ENCODE results near the gene TOMM40. TPM values are rescaled to one million over a fixed set of nuclear protein-coding genes. Genes with fewer than 3 reads are reported as not detected.

Gene TOMM40
- total and polyA plus RNA-seq, 2 of the 13 experiments (the other 11 are each of a cell fraction or from before 2014, with no cell fraction given) = 72.0 to 110 TPM

DNA sequence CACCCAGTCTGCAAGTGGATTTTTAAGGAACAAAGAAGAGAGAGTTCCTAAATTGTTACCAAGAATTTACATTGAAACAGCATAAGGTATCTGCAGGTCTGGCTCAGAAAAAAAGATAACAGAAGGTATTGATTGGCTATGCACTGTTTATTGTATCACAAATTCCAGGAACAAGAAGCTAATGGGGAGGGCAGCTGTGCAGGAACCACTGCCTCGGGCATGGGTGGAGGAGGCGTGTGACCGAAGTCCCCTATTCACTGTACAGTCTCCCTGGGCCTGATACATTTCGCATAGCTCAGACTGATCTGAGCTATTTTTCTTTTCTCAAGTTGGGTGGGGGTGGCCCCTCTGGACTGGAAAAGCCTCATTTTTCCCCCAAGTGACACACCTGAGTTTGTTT, 33.2 kb upstream of the TOMM40 start (continued):
- TF ChIP-seq, protein P1, sequence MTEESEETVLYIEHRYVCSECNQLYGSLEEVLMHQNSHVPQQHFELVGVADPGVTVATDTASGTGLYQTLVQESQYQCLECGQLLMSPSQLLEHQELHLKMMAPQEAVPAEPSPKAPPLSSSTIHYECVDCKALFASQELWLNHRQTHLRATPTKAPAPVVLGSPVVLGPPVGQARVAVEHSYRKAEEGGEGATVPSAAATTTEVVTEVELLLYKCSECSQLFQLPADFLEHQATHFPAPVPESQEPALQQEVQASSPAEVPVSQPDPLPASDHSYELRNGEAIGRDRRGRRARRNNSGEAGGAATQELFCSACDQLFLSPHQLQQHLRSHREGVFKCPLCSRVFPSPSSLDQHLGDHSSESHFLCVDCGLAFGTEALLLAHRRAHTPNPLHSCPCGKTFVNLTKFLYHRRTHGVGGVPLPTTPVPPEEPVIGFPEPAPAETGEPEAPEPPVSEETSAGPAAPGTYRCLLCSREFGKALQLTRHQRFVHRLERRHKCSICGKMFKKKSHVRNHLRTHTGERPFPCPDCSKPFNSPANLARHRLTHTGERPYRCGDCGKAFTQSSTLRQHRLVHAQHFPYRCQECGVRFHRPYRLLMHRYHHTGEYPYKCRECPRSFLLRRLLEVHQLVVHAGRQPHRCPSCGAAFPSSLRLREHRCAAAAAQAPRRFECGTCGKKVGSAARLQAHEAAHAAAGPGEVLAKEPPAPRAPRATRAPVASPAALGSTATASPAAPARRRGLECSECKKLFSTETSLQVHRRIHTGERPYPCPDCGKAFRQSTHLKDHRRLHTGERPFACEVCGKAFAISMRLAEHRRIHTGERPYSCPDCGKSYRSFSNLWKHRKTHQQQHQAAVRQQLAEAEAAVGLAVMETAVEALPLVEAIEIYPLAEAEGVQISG (CRISPR knock-in tag; IDR thresholded peaks at IDR 0.05) = no peak
- TF ChIP-seq YEATS2 (CRISPR knock-in tag; IDR thresholded peaks at IDR 0.05; ENCODE audit: borderline replicate concordance) = no peak
- no peak for TF ChIP-seq U2AF1 (optimal IDR thresholded peaks at IDR 0.05; ENCODE audit: low read depth, low read length)
- TF ChIP-seq ZBTB21 (CRISPR knock-in tag; IDR thresholded peaks at IDR 0.05) = no peak
- TF ChIP-seq ZNF329 (CRISPR knock-in tag; IDR thresholded peaks at IDR 0.05; ENCODE audit: low read depth) = no peak
- no peak for TF ChIP-seq SALL2 (CRISPR knock-in tag; IDR thresholded peaks at IDR 0.05)
- no peak for TF ChIP-seq GABPB1 (CRISPR knock-in tag; IDR thresholded peaks at IDR 0.05)
- TF ChIP-seq ZBTB38 (CRISPR knock-in tag; IDR thresholded peaks at IDR 0.05) = no peak
- no peak for TF ChIP-seq CCAR2 (optimal IDR thresholded peaks at IDR 0.05; ENCODE audit: low read depth, low read length)
- no peak for TF ChIP-seq ZNF138 (CRISPR knock-in tag; IDR thresholded peaks at IDR 0.05; ENCODE audit: low read depth)
- TF ChIP-seq SAP130 (CRISPR knock-in tag; IDR thresholded peaks at IDR 0.05; ENCODE audit: low read depth) = peak; percentile 74
- no peak for TF ChIP-seq EZH2 (conservative IDR thresholded peaks at IDR 0.05; ENCODE audit: low read depth, low read length)
- 0 out of 2 replicates have a peak, but pooled peaks have one; percentile 31 for TF ChIP-seq ZNF670 (CRISPR knock-in tag; IDR thresholded peaks at IDR 0.05; ENCODE audit: borderline replicate concordance)
- no peak for TF ChIP-seq KDM3A (CRISPR knock-in tag; IDR thresholded peaks at IDR 0.05; ENCODE audit: low read depth)
- no peak for TF ChIP-seq ZNF660 (CRISPR knock-in tag; IDR thresholded peaks at IDR 0.05; ENCODE audit: borderline replicate concordance, low read depth)
- no peak for TF ChIP-seq HOXA9 (CRISPR knock-in tag; IDR thresholded peaks at IDR 0.05; ENCODE audit: borderline replicate concordance)
- TF ChIP-seq, protein P2, sequence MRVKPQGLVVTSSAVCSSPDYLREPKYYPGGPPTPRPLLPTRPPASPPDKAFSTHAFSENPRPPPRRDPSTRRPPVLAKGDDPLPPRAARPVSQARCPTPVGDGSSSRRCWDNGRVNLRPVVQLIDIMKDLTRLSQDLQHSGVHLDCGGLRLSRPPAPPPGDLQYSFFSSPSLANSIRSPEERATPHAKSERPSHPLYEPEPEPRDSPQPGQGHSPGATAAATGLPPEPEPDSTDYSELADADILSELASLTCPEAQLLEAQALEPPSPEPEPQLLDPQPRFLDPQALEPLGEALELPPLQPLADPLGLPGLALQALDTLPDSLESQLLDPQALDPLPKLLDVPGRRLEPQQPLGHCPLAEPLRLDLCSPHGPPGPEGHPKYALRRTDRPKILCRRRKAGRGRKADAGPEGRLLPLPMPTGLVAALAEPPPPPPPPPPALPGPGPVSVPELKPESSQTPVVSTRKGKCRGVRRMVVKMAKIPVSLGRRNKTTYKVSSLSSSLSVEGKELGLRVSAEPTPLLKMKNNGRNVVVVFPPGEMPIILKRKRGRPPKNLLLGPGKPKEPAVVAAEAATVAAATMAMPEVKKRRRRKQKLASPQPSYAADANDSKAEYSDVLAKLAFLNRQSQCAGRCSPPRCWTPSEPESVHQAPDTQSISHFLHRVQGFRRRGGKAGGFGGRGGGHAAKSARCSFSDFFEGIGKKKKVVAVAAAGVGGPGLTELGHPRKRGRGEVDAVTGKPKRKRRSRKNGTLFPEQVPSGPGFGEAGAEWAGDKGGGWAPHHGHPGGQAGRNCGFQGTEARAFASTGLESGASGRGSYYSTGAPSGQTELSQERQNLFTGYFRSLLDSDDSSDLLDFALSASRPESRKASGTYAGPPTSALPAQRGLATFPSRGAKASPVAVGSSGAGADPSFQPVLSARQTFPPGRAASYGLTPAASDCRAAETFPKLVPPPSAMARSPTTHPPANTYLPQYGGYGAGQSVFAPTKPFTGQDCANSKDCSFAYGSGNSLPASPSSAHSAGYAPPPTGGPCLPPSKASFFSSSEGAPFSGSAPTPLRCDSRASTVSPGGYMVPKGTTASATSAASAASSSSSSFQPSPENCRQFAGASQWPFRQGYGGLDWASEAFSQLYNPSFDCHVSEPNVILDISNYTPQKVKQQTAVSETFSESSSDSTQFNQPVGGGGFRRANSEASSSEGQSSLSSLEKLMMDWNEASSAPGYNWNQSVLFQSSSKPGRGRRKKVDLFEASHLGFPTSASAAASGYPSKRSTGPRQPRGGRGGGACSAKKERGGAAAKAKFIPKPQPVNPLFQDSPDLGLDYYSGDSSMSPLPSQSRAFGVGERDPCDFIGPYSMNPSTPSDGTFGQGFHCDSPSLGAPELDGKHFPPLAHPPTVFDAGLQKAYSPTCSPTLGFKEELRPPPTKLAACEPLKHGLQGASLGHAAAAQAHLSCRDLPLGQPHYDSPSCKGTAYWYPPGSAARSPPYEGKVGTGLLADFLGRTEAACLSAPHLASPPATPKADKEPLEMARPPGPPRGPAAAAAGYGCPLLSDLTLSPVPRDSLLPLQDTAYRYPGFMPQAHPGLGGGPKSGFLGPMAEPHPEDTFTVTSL (CRISPR knock-in tag; IDR thresholded peaks at IDR 0.05; ENCODE audit: borderline replicate concordance) = peak; percentile 45; the same call in 1 of the 2 replicates
- no peak for TF ChIP-seq NONO (IDR thresholded peaks at IDR 0.05)
- TF ChIP-seq NONO (CRISPR knock-in tag; conservative IDR thresholded peaks at IDR 0.05) = no peak
- peak; percentile 86 for TF ChIP-seq SOX5 (CRISPR knock-in tag; IDR thresholded peaks at IDR 0.05; ENCODE audit: borderline replicate concordance)
- no peak for TF ChIP-seq TGIF2 (CRISPR knock-in tag; IDR thresholded peaks at IDR 0.05)
- peak; percentile 65; the same call in 1 of the 2 replicates for TF ChIP-seq RARA (CRISPR knock-in tag; IDR thresholded peaks at IDR 0.05)
- TF ChIP-seq ZEB1 (IDR thresholded peaks at IDR 0.05; ENCODE audit: insufficient replicate concordance, low read depth) = peak; percentile 34

All from HepG2 (cell line).